ENCODE measurements around the gene MCTP1.

The MCTP1 gene

GRCh38 chr5:95175106-95175505, 109.8 kb downstream of the MCTP1 start:
- TF ChIP-seq ISL1 (CRISPR knock-in tag; IDR thresholded peaks at IDR 0.05) (no peak), TCF4 (CRISPR knock-in tag; IDR thresholded peaks at IDR 0.05; ENCODE audit: borderline replicate concordance) (no peak), OSR1 (CRISPR knock-in tag; IDR thresholded peaks at IDR 0.05) (no peak), CSDC2 (CRISPR knock-in tag; IDR thresholded peaks at IDR 0.05) (no peak), ZFP3 (CRISPR knock-in tag; IDR thresholded peaks at IDR 0.05) (no peak), SNAI2 (CRISPR knock-in tag; IDR thresholded peaks at IDR 0.05) (no peak), TOX (CRISPR knock-in tag; IDR thresholded peaks at IDR 0.05; ENCODE audit: borderline replicate concordance) (no peak), PPARA (CRISPR knock-in tag; IDR thresholded peaks at IDR 0.05; ENCODE audit: borderline replicate concordance) (no peak)
- no peak for ATAC-seq

- ATAC-seq, result no peak
- no peak for TF ChIP-seq SNAI2 (CRISPR knock-in tag; IDR thresholded peaks at IDR 0.05)
- TF ChIP-seq PATZ1 (CRISPR knock-in tag; IDR thresholded peaks at IDR 0.05; ENCODE audit: borderline replicate concordance), result no peak
- no peak for TF ChIP-seq TSHZ2 (CRISPR knock-in tag; IDR thresholded peaks at IDR 0.05)
- no peak for TF ChIP-seq TOX (CRISPR knock-in tag; IDR thresholded peaks at IDR 0.05; ENCODE audit: borderline replicate concordance)
- TF ChIP-seq ZC3H10 (CRISPR knock-in tag; IDR thresholded peaks at IDR 0.05), result no peak
- no peak for TF ChIP-seq CREB5 (CRISPR knock-in tag; IDR thresholded peaks at IDR 0.05; ENCODE audit: low read depth)
- no peak for TF ChIP-seq CSRNP3 (CRISPR knock-in tag; IDR thresholded peaks at IDR 0.05)
- TF ChIP-seq CSDC2 (CRISPR knock-in tag; IDR thresholded peaks at IDR 0.05), result no peak
- no peak for TF ChIP-seq RARB (CRISPR knock-in tag; IDR thresholded peaks at IDR 0.05)
- no peak for TF ChIP-seq ARNTL (CRISPR knock-in tag; IDR thresholded peaks at IDR 0.05; ENCODE audit: borderline replicate concordance, low read depth)
These were observed 112.2 kb downstream of the MCTP1 start for GRCh38 chr5:95172659-95173058.

GRCh38 chr5:95164861-95165260, 120.0 kb downstream of the MCTP1 start:
- TF ChIP-seq CSRNP3 (CRISPR knock-in tag; IDR thresholded peaks at IDR 0.05), result no peak
- ATAC-seq, result no peak

GRCh38 chr5:95163079-95163478, 121.8 kb downstream of the MCTP1 start:
- TF ChIP-seq RARB (CRISPR knock-in tag; IDR thresholded peaks at IDR 0.05) (no peak), PPARA (CRISPR knock-in tag; IDR thresholded peaks at IDR 0.05; ENCODE audit: borderline replicate concordance) (no peak), TOX (CRISPR knock-in tag; IDR thresholded peaks at IDR 0.05; ENCODE audit: borderline replicate concordance) (no peak), ZFP30 (CRISPR knock-in tag; IDR thresholded peaks at IDR 0.05) (no peak)
- ATAC-seq, result no peak

Data from SK-N-SH treated with all-trans-retinoic acid at 6 μM for 48 hours (cell line).